ENCODE measurements around the gene DNAH14. TPM values are rescaled to one million over a fixed set of nuclear protein-coding genes. Genes with fewer than 3 reads are reported as not detected.
"Not testable (repeated sequence)": the region's sequence is repeated elsewhere in the genome, so short reads cannot be mapped to it uniquely, and the experiment has no call there.

The DNAH14 gene
- polyA plus RNA-seq, 1 donor: 18.2 TPM

- Histone ChIP-seq H3K36me3 (ENCODE audit: control insufficient read depth, insufficient read depth, low read length) (no peaks in the 10 kb centered on the region), H3K4me1 (ENCODE audit: control insufficient read depth, insufficient read depth, low read length) (no peaks in the 10 kb centered on the region), H3K27me3 (ENCODE audit: control insufficient read depth, insufficient read depth, low read length) (no peaks in the 10 kb centered on the region), H3K4me3 (ENCODE audit: low read length) (no peak overlapping the region), H3K9me3 (ENCODE audit: control insufficient read depth, low read depth, low read length) (peaks cover 5% of the 10 kb centered on the region), H3K27ac (ENCODE audit: low read length) (no peak overlapping the region)
- WGBS (ENCODE audit: insufficient coverage, low lambda C conversion rate): no CpG with 5 or more reads among the region's 3 CpGs
- no peak for DNase-seq
Measured at GRCh38 chr1:225277445-225277844, 348.0 kb downstream of the DNAH14 start.

- H3K27ac ChIP-seq (ENCODE audit: low read length): no peak overlapping the region
- H3K27me3 ChIP-seq (ENCODE audit: control insufficient read depth, insufficient read depth, low read length): no peaks in the 10 kb centered on the region
- DNase-seq: no peak
- no peaks in the 10 kb centered on the region for H3K4me1 ChIP-seq (ENCODE audit: control insufficient read depth, insufficient read depth, low read length)
- H3K4me3 ChIP-seq (ENCODE audit: low read length): no peak overlapping the region
- H3K36me3 ChIP-seq (ENCODE audit: control insufficient read depth, insufficient read depth, low read length): no peaks in the 10 kb centered on the region
- H3K9me3 ChIP-seq (ENCODE audit: control insufficient read depth, low read depth, low read length): peaks cover 5% of the 10 kb centered on the region
Measured at GRCh38 chr1:225280563-225280962, 351.1 kb downstream of the DNAH14 start.

GRCh38 chr1:225290244-225290643 is 360.8 kb downstream of the DNAH14 start:
- no peak for DNase-seq
- WGBS (ENCODE audit: insufficient coverage, low lambda C conversion rate): 100% methylated on average over 1 of the region's 1 CpG
- no peaks in the 10 kb centered on the region for H3K27me3 ChIP-seq (ENCODE audit: control insufficient read depth, insufficient read depth, low read length)

GRCh38 chr1:225299624-225300023 is 370.1 kb downstream of the DNAH14 start:
- 100% methylated on average over 1 of the region's 2 CpGs for WGBS (ENCODE audit: insufficient coverage, low lambda C conversion rate)
- H3K4me1 ChIP-seq (ENCODE audit: control insufficient read depth, insufficient read depth, low read length): no peaks in the 10 kb centered on the region
- no peak overlapping the region for H3K27ac ChIP-seq (ENCODE audit: low read length)
- H3K9me3 ChIP-seq (ENCODE audit: control insufficient read depth, low read depth, low read length): peaks cover under 1% of the 10 kb centered on the region
- H3K27me3 ChIP-seq (ENCODE audit: control insufficient read depth, insufficient read depth, low read length): no peaks in the 10 kb centered on the region
- no peak for DNase-seq
- H3K36me3 ChIP-seq (ENCODE audit: control insufficient read depth, insufficient read depth, low read length): no peaks in the 10 kb centered on the region
- H3K4me3 ChIP-seq (ENCODE audit: low read length): no peak overlapping the region

More at GRCh38 chr1:225290244-225290643, 360.8 kb downstream of the DNAH14 start:
- no peaks in the 10 kb centered on the region for H3K36me3 ChIP-seq (ENCODE audit: control insufficient read depth, insufficient read depth, low read length)
- no peak overlapping the region for H3K27ac ChIP-seq (ENCODE audit: low read length)
- peaks cover 12% of the 10 kb centered on the region for H3K9me3 ChIP-seq (ENCODE audit: control insufficient read depth, low read depth, low read length)
- H3K4me3 ChIP-seq (ENCODE audit: low read length): no peak overlapping the region
- no peaks in the 10 kb centered on the region for H3K4me1 ChIP-seq (ENCODE audit: control insufficient read depth, insufficient read depth, low read length)

GRCh38 chr1:225300381-225300780 is 370.9 kb downstream of the DNAH14 start:
- WGBS (ENCODE audit: insufficient coverage, low lambda C conversion rate): no CpG with 5 or more reads among the region's 1 CpG
- DNase-seq: no peak
- Histone ChIP-seq H3K27me3 (ENCODE audit: control insufficient read depth, insufficient read depth, low read length) (no peaks in the 10 kb centered on the region), H3K4me3 (ENCODE audit: low read length) (no peak overlapping the region), H3K36me3 (ENCODE audit: control insufficient read depth, insufficient read depth, low read length) (no peaks in the 10 kb centered on the region), H3K4me1 (ENCODE audit: control insufficient read depth, insufficient read depth, low read length) (no peaks in the 10 kb centered on the region), H3K9me3 (ENCODE audit: control insufficient read depth, low read depth, low read length) (no peaks in the 10 kb centered on the region), H3K27ac (ENCODE audit: low read length) (no peak overlapping the region)

GRCh38 chr1:225304996-225305395 is 375.5 kb downstream of the DNAH14 start:
- no peak for DNase-seq

GRCh38 chr1:225310544-225310943 is 381.1 kb downstream of the DNAH14 start:
- no CpG with 5 or more reads among the region's 3 CpGs for WGBS (ENCODE audit: insufficient coverage, low lambda C conversion rate)
- not testable (repeated sequence) for H3K9me3 ChIP-seq (ENCODE audit: control insufficient read depth, low read depth, low read length); H3K36me3 ChIP-seq (ENCODE audit: control insufficient read depth, insufficient read depth, low read length); H3K4me3 ChIP-seq (ENCODE audit: low read length); DNase-seq; H3K4me1 ChIP-seq (ENCODE audit: control insufficient read depth, insufficient read depth, low read length); H3K27ac ChIP-seq (ENCODE audit: low read length); H3K27me3 ChIP-seq (ENCODE audit: control insufficient read depth, insufficient read depth, low read length)

More at GRCh38 chr1:225304996-225305395, 375.5 kb downstream of the DNAH14 start:
- Histone ChIP-seq H3K4me1 (ENCODE audit: control insufficient read depth, insufficient read depth, low read length) (no peaks in the 10 kb centered on the region), H3K4me3 (ENCODE audit: low read length) (no peak overlapping the region), H3K27me3 (ENCODE audit: control insufficient read depth, insufficient read depth, low read length) (no peaks in the 10 kb centered on the region), H3K36me3 (ENCODE audit: control insufficient read depth, insufficient read depth, low read length) (no peaks in the 10 kb centered on the region), H3K27ac (ENCODE audit: low read length) (no peak overlapping the region), H3K9me3 (ENCODE audit: control insufficient read depth, low read depth, low read length) (no peaks in the 10 kb centered on the region)
- WGBS (ENCODE audit: insufficient coverage, low lambda C conversion rate): 88% methylated on average over 1 of the region's 5 CpGs

GRCh38 chr1:225318706-225319575 is 389.5 kb downstream of the DNAH14 start:
- H3K36me3 ChIP-seq (ENCODE audit: control insufficient read depth, insufficient read depth, low read length): no peaks in the 10 kb centered on the region
- H3K27me3 ChIP-seq (ENCODE audit: control insufficient read depth, insufficient read depth, low read length): no peaks in the 10 kb centered on the region
- 33% methylated on average over 2 of the region's 4 CpGs for WGBS (ENCODE audit: insufficient coverage, low lambda C conversion rate)
- H3K4me3 ChIP-seq (ENCODE audit: low read length): no peak overlapping the region
- peak; percentile 9 to 38 for DNase-seq
- no peaks in the 10 kb centered on the region for H3K9me3 ChIP-seq (ENCODE audit: control insufficient read depth, low read depth, low read length)
- peaks cover 3% of the 10 kb centered on the region for H3K4me1 ChIP-seq (ENCODE audit: control insufficient read depth, insufficient read depth, low read length)
- no peak overlapping the region for H3K27ac ChIP-seq (ENCODE audit: low read length)

GRCh38 chr1:225319871-225320270 is 390.4 kb downstream of the DNAH14 start:
- DNase-seq: no peak
- no peaks in the 10 kb centered on the region for H3K27me3 ChIP-seq (ENCODE audit: control insufficient read depth, insufficient read depth, low read length)
- H3K27ac ChIP-seq (ENCODE audit: low read length): no peak overlapping the region
- no peaks in the 10 kb centered on the region for H3K36me3 ChIP-seq (ENCODE audit: control insufficient read depth, insufficient read depth, low read length)
- H3K4me1 ChIP-seq (ENCODE audit: control insufficient read depth, insufficient read depth, low read length): peaks cover 3% of the 10 kb centered on the region
- H3K4me3 ChIP-seq (ENCODE audit: low read length): no peak overlapping the region
- no peaks in the 10 kb centered on the region for H3K9me3 ChIP-seq (ENCODE audit: control insufficient read depth, low read depth, low read length)

GRCh38 chr1:225321784-225322183 is 392.3 kb downstream of the DNAH14 start:
- no CpG with 5 or more reads among the region's 4 CpGs for WGBS (ENCODE audit: insufficient coverage, low lambda C conversion rate)
- no peaks in the 10 kb centered on the region for H3K27me3 ChIP-seq (ENCODE audit: control insufficient read depth, insufficient read depth, low read length)
- H3K9me3 ChIP-seq (ENCODE audit: control insufficient read depth, low read depth, low read length): no peaks in the 10 kb centered on the region
- H3K4me3 ChIP-seq (ENCODE audit: low read length): no peak overlapping the region
- DNase-seq: no peak
- no peak overlapping the region for H3K27ac ChIP-seq (ENCODE audit: low read length)
- H3K4me1 ChIP-seq (ENCODE audit: control insufficient read depth, insufficient read depth, low read length): peaks cover 3% of the 10 kb centered on the region
- no peaks in the 10 kb centered on the region for H3K36me3 ChIP-seq (ENCODE audit: control insufficient read depth, insufficient read depth, low read length)

GRCh38 chr1:225329041-225329440 is 399.6 kb downstream of the DNAH14 start:
- DNase-seq: peak; percentile 16 to 60
- Histone ChIP-seq H3K9me3 (ENCODE audit: control insufficient read depth, low read depth, low read length) (no peaks in the 10 kb centered on the region), H3K27me3 (ENCODE audit: control insufficient read depth, insufficient read depth, low read length) (no peaks in the 10 kb centered on the region), H3K27ac (ENCODE audit: low read length) (no peak overlapping the region), H3K4me3 (ENCODE audit: low read length) (no peak overlapping the region), H3K4me1 (ENCODE audit: control insufficient read depth, insufficient read depth, low read length) (no peaks in the 10 kb centered on the region), H3K36me3 (ENCODE audit: control insufficient read depth, insufficient read depth, low read length) (no peaks in the 10 kb centered on the region)
